T-helper 2 cell treated with Interferon-gamma antibody and Interleukin-4, amounts not matched to agents 100 ng/mL and 5 ng/mL, for 36 hours (primary cell): ENCODE results near the gene HDAC4. TPM values are rescaled to one million over a fixed set of nuclear protein-coding genes. Genes with fewer than 3 reads are reported as not detected.

ENCODE experiments used
- intact Hi-C: fragments of 100-400 bp; cut with micrococcal nuclease; formaldehyde crosslinking; loops from one replicate; pipeline ENCODE4 v1.15.1; 2023
- total RNA-seq: library from RNA; stranded (reverse); gene quantifications from 2 replicates; pipeline ENCODE4 v1.2.3, GENCODE V29; 2022

The HDAC4 gene
- total RNA-seq, 1 donor from 2014 or later = 52.0 TPM

GRCh38 chr2:239150125-239151011, 250.5 kb downstream of the HDAC4 start:
- intact Hi-C loops = no loop called here

DNA sequence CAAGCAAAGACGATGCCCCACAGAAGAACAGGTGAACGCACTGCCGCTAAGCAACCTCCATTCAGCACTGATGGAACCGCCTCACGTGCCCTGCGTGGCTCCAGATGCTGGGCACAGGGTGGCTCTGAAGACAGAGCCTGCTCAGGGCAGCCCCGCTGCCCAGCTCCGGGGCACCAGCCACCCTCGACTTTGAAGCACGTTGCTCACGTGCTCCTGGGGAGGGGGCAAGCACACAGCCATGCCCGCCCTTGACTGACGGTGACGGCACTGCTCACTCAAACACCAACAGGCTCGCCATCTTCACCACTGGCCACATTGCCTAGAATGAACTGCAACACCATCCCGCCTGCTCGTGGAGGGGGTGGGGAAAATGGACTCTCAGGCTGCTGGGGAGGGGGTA, 251.3 kb downstream of the HDAC4 start:
- intact Hi-C loops = no loop called here

- intact Hi-C loops = no loop called here
Observed at GRCh38 chr2:239148495-239149200, 252.2 kb downstream of the HDAC4 start.

DNA sequence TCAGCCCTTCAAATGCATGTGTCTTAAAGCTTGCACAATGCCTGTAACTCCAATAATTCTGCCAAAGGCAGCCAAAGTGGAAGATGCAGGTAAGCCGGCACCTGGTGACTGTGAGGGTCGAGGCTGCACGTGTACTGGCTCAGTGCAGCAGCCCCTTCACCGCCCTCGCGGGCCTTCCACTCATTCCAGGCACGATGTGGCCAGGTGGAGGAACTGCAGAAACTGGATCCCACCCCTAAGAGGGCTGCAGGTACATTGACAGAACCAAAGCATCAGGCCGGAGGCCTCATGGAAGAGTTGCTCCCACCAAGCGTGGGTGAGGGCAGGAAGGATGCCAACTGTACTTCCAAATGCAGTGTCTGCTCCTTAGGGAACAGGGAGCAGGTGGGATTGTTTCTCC, 253.4 kb downstream of the HDAC4 start:
- intact Hi-C loops = no loop called here

GRCh38 chr2:239146741-239147181, 254.1 kb downstream of the HDAC4 start:
- intact Hi-C loops = no loop called here

DNA sequence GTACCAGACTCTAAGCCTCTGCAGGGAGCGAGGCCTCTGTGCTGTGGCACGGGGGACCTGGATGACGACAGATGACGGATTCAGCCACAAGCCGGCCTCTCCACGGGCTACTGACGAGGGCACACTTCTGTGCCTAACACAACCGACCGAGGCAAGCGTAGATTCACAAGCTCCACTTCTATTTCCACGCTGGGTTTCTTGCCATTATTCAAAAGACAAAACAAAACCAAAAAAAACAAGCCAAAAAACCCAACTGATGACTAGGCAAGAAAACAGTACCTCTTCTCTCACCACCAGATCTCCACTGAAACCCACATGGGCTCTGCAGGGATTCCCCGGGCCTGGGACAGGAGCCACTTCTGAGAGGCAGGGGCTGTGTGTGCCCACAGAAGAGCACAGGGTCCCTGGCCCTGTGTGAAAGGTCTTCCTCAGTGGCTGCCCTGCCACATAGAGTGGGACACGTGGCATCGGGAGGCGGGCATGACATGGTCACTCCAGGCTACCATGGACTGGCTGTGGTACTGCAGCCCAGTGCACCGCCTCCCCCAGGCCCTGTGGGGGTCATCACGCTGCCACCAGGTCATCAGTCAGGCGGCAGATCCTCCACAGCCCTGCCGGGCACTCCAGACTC, 254.7 kb downstream of the HDAC4 start:
- intact Hi-C loops = no loop called here

GRCh38 chr2:239145601-239146000, 255.2 kb downstream of the HDAC4 start:
- intact Hi-C loops = no loop called here

DNA sequence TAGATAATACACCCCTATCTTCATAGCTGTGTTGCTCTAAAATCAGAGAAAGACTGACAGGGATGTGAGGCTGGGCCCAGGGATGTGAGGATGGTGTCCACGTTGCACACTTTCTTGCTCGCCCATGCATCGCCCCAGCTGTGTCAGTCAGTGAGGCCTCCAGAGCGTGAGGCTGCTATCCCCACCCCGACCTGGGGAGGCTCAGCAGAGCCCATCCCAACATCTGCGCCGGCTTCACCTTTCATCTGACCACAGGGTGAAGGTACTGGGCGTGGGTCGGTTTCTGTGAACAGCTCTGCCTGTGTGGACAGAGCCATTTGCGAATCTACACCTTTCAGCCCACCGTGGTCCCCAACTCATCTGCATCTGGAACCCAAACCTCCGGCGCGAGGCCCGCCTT, 255.7 kb downstream of the HDAC4 start:
- intact Hi-C loops = no loop called here

DNA sequence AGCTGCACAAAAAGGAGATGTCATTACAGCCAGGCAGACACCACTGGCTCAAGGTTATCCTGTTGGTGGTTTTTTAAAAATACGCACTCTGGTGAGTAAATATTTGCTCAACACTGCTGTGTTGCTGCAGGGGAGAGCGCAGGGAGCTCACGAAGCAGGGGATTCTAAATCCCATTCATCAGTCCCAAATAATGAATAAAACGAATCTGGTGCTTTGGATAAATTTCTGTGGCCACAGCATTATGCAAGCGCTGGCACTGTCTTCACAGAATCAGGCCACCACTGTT, 256.2 kb downstream of the HDAC4 start:
- intact Hi-C loops = no loop called here

GRCh38 chr2:239143858-239144712, 256.7 kb downstream of the HDAC4 start:
- intact Hi-C loops = no loop called here

DNA sequence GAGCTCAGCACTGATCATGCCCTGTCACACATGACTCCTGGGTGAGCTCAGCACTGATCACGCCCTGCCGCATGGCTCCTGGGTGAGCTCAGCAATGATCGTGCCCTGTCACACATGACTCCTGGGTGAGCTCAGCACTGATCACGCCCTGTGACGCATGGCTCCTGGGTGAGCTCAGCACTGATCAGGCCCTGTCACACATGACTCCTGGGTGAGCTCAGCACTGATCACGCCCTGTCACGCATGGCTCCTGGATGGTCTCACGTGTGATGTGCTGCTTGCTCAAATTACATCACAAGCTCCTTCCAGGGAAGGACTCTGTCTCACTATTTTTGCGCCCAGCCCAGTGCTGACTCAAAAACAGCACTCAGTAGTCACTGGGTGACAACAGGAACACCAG, 258.0 kb downstream of the HDAC4 start:
- intact Hi-C loops = no loop called here

DNA sequence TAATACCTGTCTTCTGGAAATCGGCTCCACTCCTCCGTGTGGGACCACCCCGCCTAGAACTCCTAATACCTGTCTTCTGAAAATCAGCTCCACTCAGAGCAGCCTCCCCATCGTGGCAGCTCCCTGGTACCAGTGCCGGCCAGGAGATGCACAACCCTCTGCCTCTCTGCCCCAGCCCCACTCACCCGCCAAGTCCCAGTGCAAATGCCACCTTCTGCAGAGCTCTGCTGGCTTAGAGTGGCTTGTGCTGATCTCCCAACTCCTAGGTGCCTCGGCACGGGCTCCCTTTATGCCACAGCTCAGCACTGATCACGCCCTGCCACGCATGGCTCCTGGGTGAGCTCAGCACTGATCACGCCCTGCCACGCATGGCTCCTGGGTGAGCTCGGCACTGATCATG, 258.5 kb downstream of the HDAC4 start:
- intact Hi-C loops = no loop called here

- intact Hi-C loops = no loop called here
Observed at GRCh38 chr2:239141021-239141760, 259.6 kb downstream of the HDAC4 start.

DNA sequence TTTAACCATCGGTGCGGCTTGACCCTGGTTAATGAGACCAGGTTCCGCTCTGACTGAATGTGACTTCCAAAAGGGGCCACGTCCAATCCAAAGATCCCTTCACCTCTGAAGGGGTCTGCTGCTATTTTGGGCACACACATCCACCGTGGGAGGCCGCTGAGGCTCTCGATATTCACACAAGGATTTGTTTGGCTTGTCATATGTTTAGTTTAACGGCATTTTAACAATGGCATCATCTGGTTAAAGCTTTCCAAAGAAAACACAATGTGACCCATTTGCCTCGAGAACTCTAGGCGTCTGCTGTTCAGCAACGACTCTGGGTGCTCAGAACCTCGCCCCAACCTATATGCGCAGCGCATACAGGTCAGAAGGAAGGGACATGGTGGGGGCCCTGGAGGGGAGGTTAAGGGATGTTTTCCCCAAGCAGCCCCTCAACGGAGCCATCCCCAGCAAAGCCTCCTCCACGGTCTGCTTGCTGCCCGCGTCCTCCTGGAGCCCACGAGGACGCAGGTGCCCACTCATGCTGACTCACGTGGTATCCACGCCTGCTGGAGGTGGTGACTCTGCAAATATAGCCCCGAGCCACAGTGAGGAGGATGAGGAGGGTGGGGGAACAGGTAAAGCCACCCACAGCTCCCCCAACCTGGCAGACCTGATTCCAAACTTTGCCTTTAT, 260.3 kb downstream of the HDAC4 start:
- intact Hi-C loops = no loop called here

GRCh38 chr2:239139566-239139965, 261.3 kb downstream of the HDAC4 start:
- intact Hi-C loops = no loop called here

GRCh38 chr2:239139101-239139500, 261.7 kb downstream of the HDAC4 start:
- intact Hi-C loops = no loop called here

GRCh38 chr2:239138610-239139009, 262.2 kb downstream of the HDAC4 start:
- intact Hi-C loops = no loop called here

DNA sequence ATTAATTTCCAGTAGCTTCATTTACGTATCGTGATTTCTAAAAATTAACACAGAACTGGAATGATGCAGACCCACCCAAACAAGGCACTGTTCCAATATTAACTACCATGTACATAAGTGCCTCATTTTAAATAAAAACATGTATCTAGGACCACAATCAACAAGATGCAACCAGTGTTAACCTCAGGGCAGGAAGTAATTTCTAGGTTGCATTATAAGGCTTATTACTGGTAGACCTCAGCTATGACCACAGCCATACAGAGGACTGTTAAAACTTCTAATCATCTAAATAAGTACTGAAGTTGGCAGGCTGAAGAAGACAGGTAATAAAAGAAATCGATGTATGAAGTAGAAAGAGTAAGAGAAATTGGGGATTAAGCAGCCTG, 262.9 kb downstream of the HDAC4 start:
- intact Hi-C loops = no loop called here

GRCh38 chr2:239137165-239137897, 263.5 kb downstream of the HDAC4 start:
- intact Hi-C loops = no loop called here

GRCh38 chr2:239136762-239137161, 264.1 kb downstream of the HDAC4 start:
- intact Hi-C loops = no loop called here
